Panc1 (cell line): Measurements from ENCODE around the gene TMCC1. TPM values are rescaled to one million over a fixed set of nuclear protein-coding genes. Genes with fewer than 3 reads are reported as not detected.

Source experiments
- ATAC-seq: fragments of 200-7000 bp; cut with Tn5 transposase; 2 replicates; pipeline ENCODE4 v1.9.1; 2020; ENCODE audit warnings: mild to moderate bottlenecking, moderate library complexity
- BruUV-seq: library from RNA; stranded (reverse); fragments of 400-500 nt; replicated peaks from 2 replicates; lab custom pipeline; 2021; lab: Mats Ljungman, UMichigan
- CTCF ChIA-PET: fragments of 300-600 bp; sonication (Branson Sonifier 250); formaldehyde crosslinking; loops from one replicate; lab custom pipeline; 2022; ENCODE audit warnings: antibody characterized with exemption; lab: Charles Lee
- POLR2A ChIA-PET: fragments of 300-600 bp; sonication (Branson Sonifier 250); formaldehyde crosslinking; loops from one replicate; lab custom pipeline; 2022; ENCODE audit warnings: antibody characterized with exemption; lab: Charles Lee
- DNase-seq: peaks from one replicate; pipeline ENCODE4 v3.0.0-alpha.2; 2010; ENCODE audit warnings: low read depth, low spot score
- H3K27ac ChIP-seq: 2 replicates; pipeline ENCODE4 v1.5.1; 2011; ENCODE audit warnings: mild to moderate bottlenecking, low read length, inconsistent platforms
- H3K27me3 ChIP-seq: fragments of 200-500 bp; sonication (Bioruptor generic); 2 replicates; pipeline ENCODE4 v1.6.0; 2014; ENCODE audit warnings: low read length, inconsistent platforms; ENCODE audit not compliant: control insufficient read depth, insufficient read depth
- H3K36me3 ChIP-seq: fragments of 200-500 bp; sonication (Bioruptor generic); 2 replicates; pipeline ENCODE4 v1.5.1; 2014; ENCODE audit warnings: inconsistent platforms, mild to moderate bottlenecking, low read length, moderate library complexity; ENCODE audit not compliant: control insufficient read depth, insufficient read depth
- H3K4me1 ChIP-seq: 2 replicates; pipeline ENCODE4 v1.5.1; 2011; ENCODE audit warnings: inconsistent platforms, mild to moderate bottlenecking, low read length, moderate library complexity; ENCODE audit not compliant: control insufficient read depth, insufficient read depth
- H3K4me3 ChIP-seq, 2 experiments: 2 replicates each; pipeline ENCODE4 v1.5.1; 2011 to 2012; ENCODE audit warnings: low read depth in 2 of 2, low read length in 2 of 2, mild to moderate bottlenecking in 2 of 2, inconsistent platforms in 1 of 2, moderate library complexity in 1 of 2
- H3K9me3 ChIP-seq: fragments of 200-500 bp; sonication (Bioruptor generic); 2 replicates; pipeline ENCODE4 v1.5.1; 2014; ENCODE audit warnings: low read depth, mild to moderate bottlenecking, inconsistent platforms, low read length, moderate library complexity; ENCODE audit not compliant: control insufficient read depth, insufficient read depth
- CTCF ChIP-seq: fragments of 450-650 bp; IDR thresholded peaks from 2 replicates; pipeline ENCODE4 v1.5.1; 2017; ENCODE audit warnings: mild to moderate bottlenecking
- POLR2AphosphoS5 ChIP-seq: IDR thresholded peaks from 2 replicates; pipeline ENCODE4 v1.6.1; 2012; ENCODE audit warnings: mild to moderate bottlenecking, low read depth, low read length, moderate library complexity
- SIN3A ChIP-seq: IDR thresholded peaks from 2 replicates; pipeline ENCODE4 v1.6.1; 2012; ENCODE audit warnings: low read depth, mild to moderate bottlenecking, low read length, moderate library complexity, borderline replicate concordance; ENCODE audit not compliant: insufficient read depth
- TCF7L2 ChIP-seq: IDR thresholded peaks from 2 replicates; pipeline ENCODE4 v1.6.1; 2011; ENCODE audit warnings: mild to moderate bottlenecking, low read depth, low read length, inconsistent platforms
- in situ Hi-C: cut with HindIII; loops from 2 replicates; pipeline ENCODE4 v1.10.0; 2016; ENCODE audit warnings: low sequenced_read_pairs, low pct_unique_long_range_greater_than_20kb
- intact Hi-C: fragments of 100-400 bp; cut with micrococcal nuclease; formaldehyde crosslinking; loops from one replicate; pipeline ENCODE4 v1.10.0; 2022; ENCODE audit not compliant: unreplicated experiment
- total RNA-seq: library from RNA; stranded (reverse); gene quantifications from one replicate; pipeline ENCODE4 v1.2.1, GENCODE V29; 2021; ENCODE audit not compliant: unreplicated experiment
- TF ChIP-seq, protein P1 (sequence below), 2 experiments: IDR thresholded peaks; 2 replicates each; pipeline ENCODE4 v1.6.1; 2011 to 2012; ENCODE audit warnings: low read depth in 2 of 2, control low read depth in 1 of 2, low read length in 1 of 2, mild to moderate bottlenecking in 1 of 2, moderate library complexity in 1 of 2; ENCODE audit not compliant: insufficient read depth in 1 of 2

TMCC1 gene
- total RNA-seq, 1 experiment from 2014 or later = 33.2 TPM

DNA sequence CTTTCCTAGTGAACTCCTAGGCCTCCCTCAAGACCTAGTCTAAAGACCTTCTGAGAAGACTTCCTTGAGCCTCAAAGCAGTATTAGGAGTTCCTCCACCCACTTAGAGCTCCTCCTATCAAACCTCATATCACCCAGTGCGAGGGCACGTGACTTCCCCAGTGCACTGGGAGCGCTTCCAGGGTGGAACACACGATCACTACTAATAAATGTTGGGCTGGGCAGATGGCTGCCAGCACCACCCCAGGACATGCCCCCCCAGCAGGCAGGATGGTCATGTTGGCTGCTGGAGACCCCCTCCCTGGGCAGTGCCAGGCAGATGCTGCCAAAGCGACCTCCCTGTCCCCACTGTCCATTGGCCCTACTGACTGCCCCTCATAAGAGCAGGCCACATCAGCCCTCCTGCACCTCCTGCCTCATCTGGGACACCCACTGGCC is 278.6 kb downstream of the TMCC1 start:
- H3K27ac ChIP-seq = no peak overlapping the region
- no peaks in the 10 kb centered on the region for H3K36me3 ChIP-seq
- CTCF ChIA-PET = no interaction called here
- in situ Hi-C loops = no loop called here
- intact Hi-C loops = no loop called here
- H3K4me3 ChIP-seq = no peak overlapping the region
- BruUV-seq = no TSS peak
- H3K9me3 ChIP-seq = no peaks in the 10 kb centered on the region
- no peaks in the 10 kb centered on the region for H3K27me3 ChIP-seq
- TF ChIP-seq CTCF (no peak), POLR2AphosphoS5 (no peak), SIN3A (no peak), TCF7L2 (no peak)
- TF ChIP-seq, protein P1, sequence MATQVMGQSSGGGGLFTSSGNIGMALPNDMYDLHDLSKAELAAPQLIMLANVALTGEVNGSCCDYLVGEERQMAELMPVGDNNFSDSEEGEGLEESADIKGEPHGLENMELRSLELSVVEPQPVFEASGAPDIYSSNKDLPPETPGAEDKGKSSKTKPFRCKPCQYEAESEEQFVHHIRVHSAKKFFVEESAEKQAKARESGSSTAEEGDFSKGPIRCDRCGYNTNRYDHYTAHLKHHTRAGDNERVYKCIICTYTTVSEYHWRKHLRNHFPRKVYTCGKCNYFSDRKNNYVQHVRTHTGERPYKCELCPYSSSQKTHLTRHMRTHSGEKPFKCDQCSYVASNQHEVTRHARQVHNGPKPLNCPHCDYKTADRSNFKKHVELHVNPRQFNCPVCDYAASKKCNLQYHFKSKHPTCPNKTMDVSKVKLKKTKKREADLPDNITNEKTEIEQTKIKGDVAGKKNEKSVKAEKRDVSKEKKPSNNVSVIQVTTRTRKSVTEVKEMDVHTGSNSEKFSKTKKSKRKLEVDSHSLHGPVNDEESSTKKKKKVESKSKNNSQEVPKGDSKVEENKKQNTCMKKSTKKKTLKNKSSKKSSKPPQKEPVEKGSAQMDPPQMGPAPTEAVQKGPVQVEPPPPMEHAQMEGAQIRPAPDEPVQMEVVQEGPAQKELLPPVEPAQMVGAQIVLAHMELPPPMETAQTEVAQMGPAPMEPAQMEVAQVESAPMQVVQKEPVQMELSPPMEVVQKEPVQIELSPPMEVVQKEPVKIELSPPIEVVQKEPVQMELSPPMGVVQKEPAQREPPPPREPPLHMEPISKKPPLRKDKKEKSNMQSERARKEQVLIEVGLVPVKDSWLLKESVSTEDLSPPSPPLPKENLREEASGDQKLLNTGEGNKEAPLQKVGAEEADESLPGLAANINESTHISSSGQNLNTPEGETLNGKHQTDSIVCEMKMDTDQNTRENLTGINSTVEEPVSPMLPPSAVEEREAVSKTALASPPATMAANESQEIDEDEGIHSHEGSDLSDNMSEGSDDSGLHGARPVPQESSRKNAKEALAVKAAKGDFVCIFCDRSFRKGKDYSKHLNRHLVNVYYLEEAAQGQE (IDR thresholded peaks at IDR 0.05; ENCODE audit: insufficient read depth in 1 of 2, low read depth in 2 of 2, low read length in 1 of 2) = no peak
- ATAC-seq (no peak), DNase-seq (no peak)
- H3K4me1 ChIP-seq = peaks cover 29% of the 10 kb centered on the region
- POLR2A ChIA-PET = no interaction called here

GRCh38 chr3:129614435-129614834 is 279.1 kb downstream of the TMCC1 start:
- DNase-seq (no peak), ATAC-seq (no peak)
- Histone ChIP-seq H3K4me1 (peaks cover 34% of the 10 kb centered on the region), H3K9me3 (no peaks in the 10 kb centered on the region), H3K27ac (no peak overlapping the region), H3K27me3 (no peaks in the 10 kb centered on the region), H3K36me3 (no peaks in the 10 kb centered on the region), H3K4me3 (no peak overlapping the region)
- intact Hi-C loops = no loop called here
- CTCF ChIA-PET = no interaction called here
- no TSS peak for BruUV-seq
- in situ Hi-C loops = no loop called here
- TF ChIP-seq, protein P1 (IDR thresholded peaks at IDR 0.05; ENCODE audit: insufficient read depth in 1 of 2, low read depth in 2 of 2, low read length in 1 of 2) = no peak
- TF ChIP-seq POLR2AphosphoS5 (no peak), SIN3A (no peak), CTCF (no peak), TCF7L2 (no peak)
- POLR2A ChIA-PET = no interaction called here
